Subcutaneous adipose tissue (tissue), 4 donors: ENCODE data around the gene ZFPM1. TPM values are rescaled to one million over a fixed set of nuclear protein-coding genes. Genes with fewer than 3 reads are reported as not detected.

ENCODE experiments used
- CTCF ChIP-seq: fragments of 450-650 bp; IDR thresholded peaks from one replicate; pipeline ENCODE4 v1.5.1; 2016; ENCODE audit warnings: low read depth, mild to moderate bottlenecking, control low read depth, antibody characterized with exemption, moderate library complexity
- total RNA-seq, 4 donors: library from RNA; depleted of rRNA; stranded (reverse); fragments of >200 nt; gene quantifications; one replicate each; pipeline ENCODE4 v1.1.0, GENCODE V29; 2016

Gene ZFPM1
- total RNA-seq, 4 donors from 2014 or later: 0.17 to 0.57 (median 0.44) TPM; not detected in 1

DNA sequence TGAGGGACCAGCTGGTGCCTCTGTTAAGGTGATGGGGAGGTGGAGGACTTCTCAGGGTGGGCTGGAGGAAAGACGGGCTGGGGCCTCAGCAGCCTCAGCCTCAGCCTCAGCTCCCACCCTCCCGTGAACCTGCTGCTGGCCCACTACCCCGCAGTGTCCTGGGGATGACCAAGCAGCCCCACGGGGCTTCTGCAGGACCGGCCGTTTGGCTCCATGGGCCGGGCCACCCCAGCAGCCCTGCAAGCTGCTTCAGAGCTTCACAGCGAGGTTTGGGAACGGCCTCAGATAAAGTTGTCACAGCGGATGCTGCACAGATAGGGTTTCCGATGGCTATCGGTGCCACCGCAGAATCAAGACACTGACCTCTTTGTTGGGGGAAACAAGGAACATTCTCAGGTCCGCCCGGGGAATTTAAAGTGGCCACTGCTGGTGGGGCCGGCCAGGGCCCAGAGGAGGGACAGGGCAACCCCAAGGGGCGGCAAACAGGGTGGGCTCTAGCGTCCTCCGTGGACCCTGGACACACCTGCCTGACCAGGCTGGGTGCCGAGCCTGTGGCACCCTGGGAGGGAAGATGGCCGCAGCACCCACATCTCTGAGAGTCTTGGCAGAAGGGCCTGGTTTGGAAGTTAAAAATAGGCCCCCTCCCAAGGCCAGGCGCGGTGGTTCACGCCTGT is 69.3 kb downstream of the ZFPM1 start:
- TF ChIP-seq CTCF: no peak

- no peak for TF ChIP-seq CTCF
These were observed 70.5 kb downstream of the ZFPM1 start for GRCh38 chr16:88523309-88524161.

GRCh38 chr16:88524274-88524972 is 71.3 kb downstream of the ZFPM1 start:
- no peak for TF ChIP-seq CTCF

DNA sequence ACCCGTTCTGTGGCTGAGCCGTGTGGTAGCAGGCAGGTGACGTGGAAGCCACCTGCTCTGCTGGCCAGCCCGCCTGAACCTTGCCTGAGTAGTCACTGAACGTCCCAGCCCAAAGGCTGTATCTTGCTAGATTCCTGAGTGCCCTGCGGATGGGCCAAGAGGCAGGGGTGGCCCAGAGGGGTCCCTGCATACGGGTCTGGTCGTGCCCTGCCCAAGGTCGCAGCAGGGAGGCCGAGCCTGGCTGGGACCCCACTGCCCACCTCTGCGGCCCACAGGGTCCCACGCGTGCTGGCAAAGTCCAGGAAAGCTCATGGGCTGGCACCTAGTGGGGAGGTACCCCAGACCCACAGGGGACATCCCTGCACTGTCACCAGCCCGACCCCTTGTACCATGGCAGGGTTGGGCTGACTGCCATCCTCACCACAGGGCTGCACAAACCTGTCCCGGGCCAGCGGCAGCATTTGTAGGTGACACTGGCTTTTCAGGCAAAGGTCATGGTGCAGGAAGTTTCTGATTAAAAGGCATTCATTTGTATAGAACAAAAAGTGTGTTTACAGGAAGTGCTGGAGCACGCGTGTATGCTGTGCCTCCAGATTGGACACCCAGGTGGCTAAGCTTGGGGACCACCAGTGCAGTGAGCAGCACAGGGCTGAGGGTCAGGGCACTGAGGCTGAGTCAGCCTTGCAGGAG is 72.0 kb downstream of the ZFPM1 start:
- no peak for TF ChIP-seq CTCF

DNA sequence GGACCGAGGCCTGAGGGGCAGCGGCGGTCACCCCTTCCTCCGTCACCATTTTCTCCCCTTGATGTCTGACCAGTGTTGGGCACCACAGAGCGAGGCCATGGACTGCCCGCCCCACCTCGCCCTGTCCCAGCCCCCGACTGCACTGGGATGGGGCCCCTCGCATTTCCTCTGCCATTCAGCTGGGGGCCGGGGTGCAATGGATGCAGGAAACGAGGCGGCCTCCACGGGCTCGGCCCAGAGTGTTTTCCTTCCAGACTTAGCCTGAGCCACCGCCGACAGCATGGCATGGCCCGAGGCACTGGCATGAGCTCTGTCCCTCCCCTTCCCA is 72.5 kb downstream of the ZFPM1 start:
- no peak for TF ChIP-seq CTCF

DNA sequence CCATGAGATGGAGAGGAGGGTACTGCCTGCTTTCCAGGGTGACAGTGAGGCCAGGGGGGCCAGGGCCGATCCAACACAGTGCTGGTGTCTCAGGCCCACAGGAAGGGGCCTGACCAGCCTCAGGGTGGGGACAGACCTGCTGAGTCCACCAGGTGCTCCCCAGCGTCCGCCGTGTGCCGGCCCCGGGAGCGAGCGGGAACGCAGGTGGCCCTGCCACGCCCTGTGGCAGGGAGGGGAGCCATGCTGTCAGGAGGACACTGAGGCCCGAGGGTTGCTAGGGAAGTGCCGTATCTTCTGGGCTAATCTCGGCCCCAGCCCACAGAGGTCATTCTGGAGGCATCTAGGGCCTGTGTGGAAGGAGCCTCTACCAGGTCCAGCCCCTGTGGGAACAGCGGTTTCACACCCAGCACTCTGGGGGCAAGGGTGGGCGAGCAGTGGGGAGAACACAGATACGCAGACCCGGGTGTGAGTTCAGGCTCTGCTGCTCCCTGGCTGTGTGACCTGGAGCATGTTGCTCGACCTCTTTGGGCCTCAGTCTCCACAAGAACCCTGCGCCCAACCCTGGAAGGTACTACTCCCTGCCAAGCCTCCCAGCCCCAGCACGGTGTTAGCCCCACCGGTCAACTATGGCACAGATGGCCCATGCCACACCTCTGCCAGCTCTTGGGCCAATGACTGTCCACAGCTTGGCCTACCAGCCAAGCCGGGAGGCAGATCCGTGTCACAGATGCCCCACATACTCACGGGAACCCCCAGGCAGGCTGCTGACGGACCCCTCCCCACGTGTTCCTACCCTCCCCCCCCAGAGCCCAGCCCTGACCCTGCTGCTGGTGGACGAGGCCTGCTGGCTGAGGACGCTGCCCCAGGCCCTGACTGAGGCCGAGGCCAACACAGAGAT is 73.2 kb downstream of the ZFPM1 start:
- no peak for TF ChIP-seq CTCF
